GM23338 (cell line): Measurements from ENCODE around the gene PRSS2. TPM values are rescaled to one million over a fixed set of nuclear protein-coding genes. Genes with fewer than 3 reads are reported as not detected.
"Not testable (repeated sequence)": the region's sequence is repeated elsewhere in the genome, so short reads cannot be mapped to it uniquely, and the experiment has no call there.

Experiments
- ATAC-seq: fragments of 200-7000 bp; cut with Tn5 transposase; 3 replicates; pipeline ENCODE4 v1.9.1; 2020
- DNase-seq: peaks from one replicate; pipeline ENCODE4 v3.0.0-alpha.2; 2015; ENCODE audit warnings: low spot score
- H2AFZ ChIP-seq: fragments of 200-600 bp; sonication (generic); 2 replicates; pipeline ENCODE4 v1.8.0; 2016; ENCODE audit warnings: antibody characterized with exemption, mild to moderate bottlenecking, moderate library complexity
- H3F3A ChIP-seq: fragments of 200-600 bp; sonication (generic); replicated peaks from 2 replicates; pipeline ENCODE4 v1.8.0; 2017; ENCODE audit warnings: antibody characterized with exemption, mixed run types, low read depth
- H3K27ac ChIP-seq: fragments of 200-600 bp; sonication (generic); 2 replicates; pipeline ENCODE4 v1.6.1; 2016; ENCODE audit warnings: low read depth
- H3K27me3 ChIP-seq: fragments of 200-600 bp; sonication (generic); 2 replicates; pipeline ENCODE4 v1.8.0; 2016; ENCODE audit warnings: mild to moderate bottlenecking, mixed run types, moderate library complexity; ENCODE audit not compliant: insufficient read depth
- H3K36me3 ChIP-seq: fragments of 200-600 bp; sonication (generic); 2 replicates; pipeline ENCODE4 v1.8.0; 2016; ENCODE audit warnings: mild to moderate bottlenecking; ENCODE audit not compliant: insufficient read depth
- H3K4me1 ChIP-seq: fragments of 200-600 bp; sonication (generic); 2 replicates; pipeline ENCODE4 v1.8.0; 2016; ENCODE audit warnings: mild to moderate bottlenecking, moderate library complexity; ENCODE audit not compliant: insufficient read depth
- H3K4me2 ChIP-seq: fragments of 200-600 bp; sonication (generic); 2 replicates; pipeline ENCODE4 v1.7.1; 2017; ENCODE audit warnings: mixed run types
- H3K4me3 ChIP-seq: fragments of 200-600 bp; sonication (generic); 2 replicates; pipeline ENCODE4 v1.6.1; 2016; ENCODE audit warnings: mixed run types
- H3K79me2 ChIP-seq: fragments of 200-600 bp; sonication (generic); replicated peaks from 2 replicates; pipeline ENCODE4 v1.8.0; 2017; ENCODE audit warnings: mild to moderate bottlenecking; ENCODE audit not compliant: insufficient read depth
- H3K9me2 ChIP-seq: fragments of 200-600 bp; sonication (generic); 2 replicates; pipeline ENCODE4 v1.8.0; 2017; ENCODE audit not compliant: insufficient read depth
- H4K20me1 ChIP-seq: fragments of 200-600 bp; sonication (generic); replicated peaks from 2 replicates; pipeline ENCODE4 v1.8.0; 2017; ENCODE audit warnings: mild to moderate bottlenecking; ENCODE audit not compliant: insufficient read depth
- H3K27ac Mint-ChIP-seq: 2 replicates; pipeline ENCODE4 v1.8.0; 2020; ENCODE audit warnings: inconsistent platforms, mild to moderate bottlenecking, moderate library complexity, mixed read lengths
- H3K27me3 Mint-ChIP-seq: 3 replicates; pipeline ENCODE4 v1.8.0; 2022; ENCODE audit warnings: low read depth, mild to moderate bottlenecking, moderate library complexity, mixed read lengths, inconsistent platforms; ENCODE audit not compliant: insufficient read depth, poor library complexity
- H3K36me3 Mint-ChIP-seq: 3 replicates; pipeline ENCODE4 v1.8.0; 2021; ENCODE audit warnings: low read depth, mild to moderate bottlenecking, inconsistent platforms, moderate library complexity, mixed read lengths
- H3K4me1 Mint-ChIP-seq: 3 replicates; pipeline ENCODE4 v1.8.0; 2020; ENCODE audit warnings: mild to moderate bottlenecking, inconsistent platforms, mixed read lengths
- H3K4me3 Mint-ChIP-seq: 3 replicates; pipeline ENCODE4 v1.8.0; 2021; ENCODE audit warnings: moderate library complexity, mild to moderate bottlenecking, inconsistent platforms, mixed read lengths
- H3K9me3 Mint-ChIP-seq: 3 replicates; pipeline ENCODE4 v1.8.0; 2020; ENCODE audit warnings: moderate library complexity, mild to moderate bottlenecking, inconsistent platforms, mixed read lengths
- CREB1 ChIP-seq: fragments of 250-450 bp; sonication (Bioruptor Pico); IDR thresholded peaks from 2 replicates; pipeline ENCODE4 v1.5.0; 2020; ENCODE audit warnings: low read depth, mild to moderate bottlenecking, moderate library complexity
- ETS1 ChIP-seq: IDR thresholded peaks from 2 replicates; pipeline ENCODE4 v1.6.1; 2016; ENCODE audit warnings: antibody characterized with exemption
- EZH2phosphoT487 ChIP-seq: fragments of 200-600 bp; sonication (generic); IDR thresholded peaks from one replicate; pipeline ENCODE4 v1.8.1; 2018; ENCODE audit warnings: antibody characterized with exemption; ENCODE audit not compliant: unreplicated experiment
- NANOG ChIP-seq: IDR thresholded peaks from 2 replicates; pipeline ENCODE4 v1.6.1; 2016; ENCODE audit warnings: antibody characterized with exemption, borderline replicate concordance
- POLR2AphosphoS5 ChIP-seq: IDR thresholded peaks from 2 replicates; pipeline ENCODE4 v1.6.1; 2016; ENCODE audit warnings: antibody characterized with exemption, low read depth
- REST ChIP-seq: IDR thresholded peaks from one replicate; pipeline ENCODE4 v1.6.1; 2018; ENCODE audit warnings: antibody characterized with exemption; ENCODE audit not compliant: unreplicated experiment
- STAT1 ChIP-seq: IDR thresholded peaks from one replicate; pipeline ENCODE4 v1.6.1; 2016; ENCODE audit warnings: antibody characterized with exemption; ENCODE audit not compliant: unreplicated experiment
- ZNF114 ChIP-seq: fragments of 250-450 bp; sonication (Bioruptor Pico); IDR thresholded peaks from 2 replicates; pipeline ENCODE4 v1.5.0; 2020; ENCODE audit warnings: mild to moderate bottlenecking, moderate library complexity
- ZNF331 ChIP-seq: fragments of 250-450 bp; sonication (Bioruptor Pico); IDR thresholded peaks from 2 replicates; pipeline ENCODE4 v1.5.0; 2020; ENCODE audit warnings: low read depth, mild to moderate bottlenecking, moderate library complexity
- polyA plus RNA-seq: library from polyadenylated mRNA; unstranded; fragments of >200 nt; fragmentation: Nextera tagmentation; extraction: Ambion mirVana; gene quantifications from 2 replicates; pipeline ENCODE4 v1.2.1, GENCODE V29; 2016
- total RNA-seq: library from RNA; depleted of rRNA; stranded (reverse); fragments of >200 nt; shearing (Covaris generic); gene quantifications from 2 replicates; pipeline ENCODE4 v1.2.3, GENCODE V29; 2014

Gene PRSS2
- total and polyA plus RNA-seq, 2 experiments from 2014 or later, result not detected

GRCh38 chr7:142774826-142775225 is 4.1 kb downstream of the PRSS2 start:
- H3K27me3 Mint-ChIP-seq, result peaks cover 4% of the 10 kb centered on the region
- no peak overlapping the region for H2AFZ ChIP-seq
- H3K4me3 ChIP-seq, result no peak overlapping the region
- H3K27ac ChIP-seq, result no peak overlapping the region
- H3K4me3 Mint-ChIP-seq, result no peak overlapping the region
- no peak overlapping the region for H3K27ac Mint-ChIP-seq
- H4K20me1 ChIP-seq, result no peaks in the 10 kb centered on the region
- no peaks in the 10 kb centered on the region for H3K36me3 ChIP-seq
- no peak overlapping the region for H3K4me2 ChIP-seq
- no peaks in the 10 kb centered on the region for H3F3A ChIP-seq
- H3K36me3 Mint-ChIP-seq, result no peaks in the 10 kb centered on the region; the same call in 2 of the 3 replicates
- no peak for DNase-seq
- no peaks in the 10 kb centered on the region; the same call in 1 of the 3 replicates for H3K9me3 Mint-ChIP-seq
- H3K4me1 Mint-ChIP-seq, result peaks cover 3% of the 10 kb centered on the region; the same call in 1 of the 3 replicates
- no peak for TF ChIP-seq EZH2phosphoT487
- no peak for TF ChIP-seq POLR2AphosphoS5
- no peak for TF ChIP-seq STAT1
- TF ChIP-seq ZNF331 (CRISPR knock-in tag), result no peak
- no peak for TF ChIP-seq ZNF114 (CRISPR knock-in tag)
- no peak for TF ChIP-seq CREB1 (CRISPR knock-in tag)
- ATAC-seq, result no peak
- no peaks in the 10 kb centered on the region for H3K4me1 ChIP-seq
- no peaks in the 10 kb centered on the region for H3K9me2 ChIP-seq
- no peaks in the 10 kb centered on the region for H3K79me2 ChIP-seq
- no peaks in the 10 kb centered on the region for H3K27me3 ChIP-seq

GRCh38 chr7:142775351-142776115 is 4.8 kb downstream of the PRSS2 start:
- H3K4me3 Mint-ChIP-seq, H3K4me2 ChIP-seq, H3K4me1 ChIP-seq, H3F3A ChIP-seq, H2AFZ ChIP-seq, H3K4me3 ChIP-seq, H3K79me2 ChIP-seq, H3K27me3 ChIP-seq, H3K36me3 ChIP-seq, H4K20me1 ChIP-seq, ATAC-seq, H3K4me1 Mint-ChIP-seq, H3K36me3 Mint-ChIP-seq, H3K9me3 Mint-ChIP-seq, H3K27me3 Mint-ChIP-seq, H3K27ac ChIP-seq, H3K9me2 ChIP-seq, DNase-seq, H3K27ac Mint-ChIP-seq: not testable (repeated sequence)

GRCh38 chr7:142776206-142776844 is 5.6 kb downstream of the PRSS2 start:
- Histone ChIP-seq H3K9me2 (no peaks in the 10 kb centered on the region), H3K36me3 (no peaks in the 10 kb centered on the region), H3F3A (no peaks in the 10 kb centered on the region), H3K4me2 (no peak overlapping the region), H2AFZ (no peak overlapping the region), H3K4me3 (no peak overlapping the region), H3K79me2 (no peaks in the 10 kb centered on the region), H4K20me1 (no peaks in the 10 kb centered on the region), H3K4me1 (no peaks in the 10 kb centered on the region), H3K27me3 (no peaks in the 10 kb centered on the region), H3K27ac (no peak overlapping the region)
- H3K27me3 Mint-ChIP-seq, result peaks cover 4% of the 10 kb centered on the region
- no peak overlapping the region for H3K4me3 Mint-ChIP-seq
- no peak for ATAC-seq
- TF ChIP-seq ZNF114 (CRISPR knock-in tag), result no peak
- no peak for TF ChIP-seq NANOG
- TF ChIP-seq EZH2phosphoT487, result no peak
- TF ChIP-seq REST, result no peak
- no peak for TF ChIP-seq ETS1
- TF ChIP-seq POLR2AphosphoS5, result no peak
- DNase-seq, result no peak
- H3K27ac Mint-ChIP-seq, result no peak overlapping the region
- no peaks in the 10 kb centered on the region; the same call in 1 of the 3 replicates for H3K9me3 Mint-ChIP-seq
- H3K36me3 Mint-ChIP-seq, result no peaks in the 10 kb centered on the region; the same call in 2 of the 3 replicates
- peaks cover 3% of the 10 kb centered on the region; the same call in 1 of the 3 replicates for H3K4me1 Mint-ChIP-seq

GRCh38 chr7:142776845-142777225 is 6.1 kb downstream of the PRSS2 start:
- not testable (repeated sequence) for H3K4me2 ChIP-seq, ATAC-seq, H3K79me2 ChIP-seq, H3K36me3 ChIP-seq, H3K4me3 ChIP-seq, H3K36me3 Mint-ChIP-seq, H3K27ac Mint-ChIP-seq, H2AFZ ChIP-seq, H3K9me2 ChIP-seq, H3K4me3 Mint-ChIP-seq, H3K27me3 Mint-ChIP-seq, H3K4me1 Mint-ChIP-seq, H3K27ac ChIP-seq, H3K4me1 ChIP-seq, H3F3A ChIP-seq, H3K27me3 ChIP-seq, H4K20me1 ChIP-seq, DNase-seq, H3K9me3 Mint-ChIP-seq
